ENCODE measurements around the gene USHBP1.

USHBP1 gene

GRCh38 chr19:17309965-17310461 lies 45.5 kb upstream of the USHBP1 start:
- peak overlapping the region; percentile 87 for H4K91ac ChIP-seq (ENCODE audit: low read depth, low read length)
- peak overlapping the region; percentile 65 for H2BK5ac ChIP-seq (ENCODE audit: low read depth, low read length, poor library complexity)
- H3K79me2 ChIP-seq (ENCODE audit: control insufficient read depth, insufficient read depth, low read length, poor library complexity) = peaks cover 21% of the 10 kb centered on the region
- H3K9ac ChIP-seq (ENCODE audit: low read length) = peak overlapping the region; percentile 90
- H3K4me3 ChIP-seq (ENCODE audit: low read depth, low read length) = peak overlapping the region; percentile 96
- H2BK12ac ChIP-seq (ENCODE audit: low read length) = peak overlapping the region; percentile 19
- H3K9me3 ChIP-seq (ENCODE audit: insufficient read depth, low read depth, low read length) = peaks cover 4% of the 10 kb centered on the region
- H3K4me1 ChIP-seq (ENCODE audit: control insufficient read depth in 1 of 2, insufficient read depth in 2 of 2, low read length in 2 of 2) = peaks cover 33 to 39% of the 10 kb centered on the region in 2 experiments
- no peak overlapping the region for H3K23ac ChIP-seq (ENCODE audit: low read length)
- peak overlapping the region; percentile 85 for H3K14ac ChIP-seq (ENCODE audit: low read length)
- peak overlapping the region; percentile 76 for H3K4ac ChIP-seq (ENCODE audit: low read depth, low read length)
- peaks cover 18 to 25% of the 10 kb centered on the region in 2 experiments for H3K36me3 ChIP-seq (ENCODE audit: control insufficient read depth in 1 of 2, insufficient read depth in 2 of 2, low read length in 2 of 2)
- peak overlapping the region; percentile 72 for H4K12ac ChIP-seq (ENCODE audit: low read depth, low read length)
- H2AK5ac ChIP-seq (ENCODE audit: low read length) = peak overlapping the region; percentile 31
- no CpG with 5 or more reads among the region's 23 CpGs for WGBS (ENCODE audit: extremely low coverage, insufficient coverage, insufficient read length)
- peak overlapping the region; percentile 6 for H2AFZ ChIP-seq (ENCODE audit: insufficient read depth, low read length, poor library complexity)
- H3K27ac ChIP-seq (ENCODE audit: low read depth, low read length) = peak overlapping the region; percentile 86
- peak; percentile 73 to 77 for DNase-seq
- peaks cover 24% of the 10 kb centered on the region for H3K79me1 ChIP-seq (ENCODE audit: low read length)
- peak overlapping the region; percentile 67 for H2BK120ac ChIP-seq (ENCODE audit: insufficient read depth, low read length, poor library complexity)
- H3K27me3 ChIP-seq (ENCODE audit: insufficient read depth, low read length) = no peaks in the 10 kb centered on the region
- H4K8ac ChIP-seq (ENCODE audit: low read depth, low read length) = peak overlapping the region; percentile 91
- H3K18ac ChIP-seq (ENCODE audit: low read length) = peak overlapping the region; percentile 91
- H3K4me2 ChIP-seq (ENCODE audit: low read length) = peak overlapping the region; percentile 75

- Histone ChIP-seq H2AFZ (ENCODE audit: insufficient read depth, low read length, poor library complexity) (peak within 1 kb of the TSS; percentile 83), H3K4ac (ENCODE audit: low read depth, low read length) (peak within 1 kb of the TSS; percentile 76), H3K23ac (ENCODE audit: low read length) (no peak within 1 kb of the TSS), H3K27ac (ENCODE audit: low read depth, low read length) (peak within 1 kb of the TSS; percentile 86), H2AK5ac (ENCODE audit: low read length) (peak within 1 kb of the TSS; percentile 31), H4K12ac (ENCODE audit: low read depth, low read length) (peak within 1 kb of the TSS; percentile 72), H3K18ac (ENCODE audit: low read length) (peak within 1 kb of the TSS; percentile 91), H3K4me1 (ENCODE audit: control insufficient read depth in 1 of 2, insufficient read depth in 2 of 2, low read length in 2 of 2) (peaks cover 33 to 45% of the 10 kb centered on the region in 2 experiments), H3K9me3 (ENCODE audit: insufficient read depth, low read depth, low read length) (peaks cover 4% of the 10 kb centered on the region), H4K8ac (ENCODE audit: low read depth, low read length) (peak within 1 kb of the TSS; percentile 91), H3K36me3 (ENCODE audit: control insufficient read depth in 1 of 2, insufficient read depth in 2 of 2, low read length in 2 of 2) (peaks cover 13 to 20% of the 10 kb centered on the region in 2 experiments), H2BK5ac (ENCODE audit: low read depth, low read length, poor library complexity) (peak within 1 kb of the TSS; percentile 65), H3K79me1 (ENCODE audit: low read length) (peaks cover 24% of the 10 kb centered on the region), H3K9ac (ENCODE audit: low read length) (peak within 1 kb of the TSS; percentile 90), H2BK120ac (ENCODE audit: insufficient read depth, low read length, poor library complexity) (peak within 1 kb of the TSS; percentile 67), H3K79me2 (ENCODE audit: control insufficient read depth, insufficient read depth, low read length, poor library complexity) (peaks cover 21% of the 10 kb centered on the region), H3K27me3 (ENCODE audit: insufficient read depth, low read length) (no peaks in the 10 kb centered on the region), H2BK12ac (ENCODE audit: low read length) (peak within 1 kb of the TSS; percentile 27), H3K4me2 (ENCODE audit: low read length) (peak within 1 kb of the TSS; percentile 75), H3K14ac (ENCODE audit: low read length) (peak within 1 kb of the TSS; percentile 85), H3K4me3 (ENCODE audit: low read depth, low read length) (peak within 1 kb of the TSS; percentile 96), H4K91ac (ENCODE audit: low read depth, low read length) (peak within 1 kb of the TSS; percentile 87)
- no CpG with 5 or more reads among the region's 46 CpGs for WGBS (ENCODE audit: extremely low coverage, insufficient coverage, insufficient read length)
- peak; percentile 100 for DNase-seq
Measured at GRCh38 chr19:17309198-17309964, 44.8 kb upstream of the USHBP1 start, which contains the start of gene DDA1. DDA1 (plus strand) TSS chr19:17309563; CDS start chr19:17309655, 92 bp downstream.

- Histone ChIP-seq H3K9me3 (ENCODE audit: insufficient read depth, low read depth, low read length) (peaks cover 2% of the 10 kb centered on the region), H2BK12ac (ENCODE audit: low read length) (no peak overlapping the region), H4K91ac (ENCODE audit: low read depth, low read length) (no peak overlapping the region), H3K4me1 (ENCODE audit: control insufficient read depth in 1 of 2, insufficient read depth in 2 of 2, low read length in 2 of 2) (peaks cover 37 to 50% of the 10 kb centered on the region in 2 experiments), H3K79me1 (ENCODE audit: low read length) (peaks cover 31% of the 10 kb centered on the region), H3K9ac (ENCODE audit: low read length) (no peak overlapping the region), H3K79me2 (ENCODE audit: control insufficient read depth, insufficient read depth, low read length, poor library complexity) (peaks cover 21% of the 10 kb centered on the region), H2AK5ac (ENCODE audit: low read length) (no peak overlapping the region), H2BK120ac (ENCODE audit: insufficient read depth, low read length, poor library complexity) (no peak overlapping the region), H3K4me2 (ENCODE audit: low read length) (no peak overlapping the region), H3K4me3 (ENCODE audit: low read depth, low read length) (no peak overlapping the region), H2BK5ac (ENCODE audit: low read depth, low read length, poor library complexity) (no peak overlapping the region), H3K18ac (ENCODE audit: low read length) (no peak overlapping the region), H3K27ac (ENCODE audit: low read depth, low read length) (peak overlapping the region; percentile 18), H3K14ac (ENCODE audit: low read length) (no peak overlapping the region), H3K4ac (ENCODE audit: low read depth, low read length) (no peak overlapping the region), H3K36me3 (ENCODE audit: control insufficient read depth in 1 of 2, insufficient read depth in 2 of 2, low read length in 2 of 2) (peaks cover 1 to 6% of the 10 kb centered on the region in 2 experiments), H4K8ac (ENCODE audit: low read depth, low read length) (no peak overlapping the region), H3K27me3 (ENCODE audit: insufficient read depth, low read length) (no peaks in the 10 kb centered on the region), H3K23ac (ENCODE audit: low read length) (no peak overlapping the region), H4K12ac (ENCODE audit: low read depth, low read length) (no peak overlapping the region), H2AFZ (ENCODE audit: insufficient read depth, low read length, poor library complexity) (no peak overlapping the region)
- DNase-seq = peak in 1 of 2 donors; percentile 44
- no CpG with 5 or more reads among the region's 8 CpGs for WGBS (ENCODE audit: extremely low coverage, insufficient coverage, insufficient read length)
Measured at GRCh38 chr19:17307876-17308377, 43.4 kb upstream of the USHBP1 start.

- H3K79me1 ChIP-seq (ENCODE audit: low read length) = peaks cover 34% of the 10 kb centered on the region
- peak overlapping the region; percentile 81 for H3K4me2 ChIP-seq (ENCODE audit: low read length)
- H2AK5ac ChIP-seq (ENCODE audit: low read length) = peak overlapping the region; percentile 76
- H2BK120ac ChIP-seq (ENCODE audit: insufficient read depth, low read length, poor library complexity) = peak overlapping the region; percentile 69
- peaks cover 32 to 44% of the 10 kb centered on the region in 2 experiments for H3K4me1 ChIP-seq (ENCODE audit: control insufficient read depth in 1 of 2, insufficient read depth in 2 of 2, low read length in 2 of 2)
- peak overlapping the region; percentile 69 for H3K14ac ChIP-seq (ENCODE audit: low read length)
- no peak for DNase-seq
- no peaks in the 10 kb centered on the region for H3K27me3 ChIP-seq (ENCODE audit: insufficient read depth, low read length)
- no CpG with 5 or more reads among the region's 28 CpGs for WGBS (ENCODE audit: extremely low coverage, insufficient coverage, insufficient read length)
- H3K27ac ChIP-seq (ENCODE audit: low read depth, low read length) = peak overlapping the region; percentile 76
- H3K9me3 ChIP-seq (ENCODE audit: insufficient read depth, low read depth, low read length) = no peaks in the 10 kb centered on the region
- H3K9ac ChIP-seq (ENCODE audit: low read length) = peak overlapping the region; percentile 75
- peak overlapping the region; percentile 80 for H4K8ac ChIP-seq (ENCODE audit: low read depth, low read length)
- H3K4me3 ChIP-seq (ENCODE audit: low read depth, low read length) = peak overlapping the region; percentile 83
- H2AFZ ChIP-seq (ENCODE audit: insufficient read depth, low read length, poor library complexity) = peak overlapping the region; percentile 61
- H3K18ac ChIP-seq (ENCODE audit: low read length) = peak overlapping the region; percentile 58
- peak overlapping the region; percentile 79 for H4K12ac ChIP-seq (ENCODE audit: low read depth, low read length)
- H4K91ac ChIP-seq (ENCODE audit: low read depth, low read length) = peak overlapping the region; percentile 83
- peaks cover 2 to 5% of the 10 kb centered on the region in 2 experiments for H3K36me3 ChIP-seq (ENCODE audit: control insufficient read depth in 1 of 2, insufficient read depth in 2 of 2, low read length in 2 of 2)
- H2BK12ac ChIP-seq (ENCODE audit: low read length) = peak overlapping the region; percentile 37
- H3K4ac ChIP-seq (ENCODE audit: low read depth, low read length) = peak overlapping the region; percentile 42
- peak overlapping the region; percentile 77 for H2BK5ac ChIP-seq (ENCODE audit: low read depth, low read length, poor library complexity)
- H3K23ac ChIP-seq (ENCODE audit: low read length) = no peak overlapping the region
- H3K79me2 ChIP-seq (ENCODE audit: control insufficient read depth, insufficient read depth, low read length, poor library complexity) = peaks cover 23% of the 10 kb centered on the region
Measured at GRCh38 chr19:17306285-17306714, 41.8 kb upstream of the USHBP1 start.
